Fibroblast of lung (primary cell): ENCODE measurements around the gene ZNF280C.

Experiments
- CTCF ChIP-seq, 2 donors: IDR thresholded peaks in 1 of 2; conservative IDR thresholded peaks in 1 of 2; 1 replicate in 1 of 2; 2 replicates in 1 of 2; pipeline ENCODE4 v1.5.1; 2011 to 2012; ENCODE audit warnings: low read length in 2 of 2, control low read depth in 1 of 2, inconsistent platforms in 1 of 2, low read depth in 1 of 2, mild to moderate bottlenecking in 1 of 2
- EZH2 ChIP-seq: IDR thresholded peaks from 2 replicates; pipeline ENCODE4 v1.5.1; 2012; ENCODE audit warnings: low read length, control low read depth, mild to moderate bottlenecking; ENCODE audit errors: missing control alignments

- TF ChIP-seq CTCF (conservative IDR thresholded peaks at IDR 0.05 in 1 of 2, IDR thresholded peaks at IDR 0.05 in 1 of 2; ENCODE audit: low read depth in 1 of 2, low read length in 2 of 2) (no peak), EZH2 (no peak)
Observed at GRCh38 chrX:130197464-130197863, 71.2 kb downstream of the ZNF280C start.
